GM18508 (cell line): ENCODE results near the gene FCGR3A.
"Not testable (repeated sequence)": the region's sequence is repeated elsewhere in the genome, so short reads cannot be mapped to it uniquely, and the experiment has no call there.

ENCODE experiments used
- ATAC-seq: cut with Tn5 transposase; IDR thresholded peaks from one replicate; pipeline ENCODE4 v1.9.1; 2021; ENCODE audit warnings: moderate number of reproducible peaks; ENCODE audit not compliant: insufficient read depth, unreplicated experiment

The FCGR3A gene

DNA sequence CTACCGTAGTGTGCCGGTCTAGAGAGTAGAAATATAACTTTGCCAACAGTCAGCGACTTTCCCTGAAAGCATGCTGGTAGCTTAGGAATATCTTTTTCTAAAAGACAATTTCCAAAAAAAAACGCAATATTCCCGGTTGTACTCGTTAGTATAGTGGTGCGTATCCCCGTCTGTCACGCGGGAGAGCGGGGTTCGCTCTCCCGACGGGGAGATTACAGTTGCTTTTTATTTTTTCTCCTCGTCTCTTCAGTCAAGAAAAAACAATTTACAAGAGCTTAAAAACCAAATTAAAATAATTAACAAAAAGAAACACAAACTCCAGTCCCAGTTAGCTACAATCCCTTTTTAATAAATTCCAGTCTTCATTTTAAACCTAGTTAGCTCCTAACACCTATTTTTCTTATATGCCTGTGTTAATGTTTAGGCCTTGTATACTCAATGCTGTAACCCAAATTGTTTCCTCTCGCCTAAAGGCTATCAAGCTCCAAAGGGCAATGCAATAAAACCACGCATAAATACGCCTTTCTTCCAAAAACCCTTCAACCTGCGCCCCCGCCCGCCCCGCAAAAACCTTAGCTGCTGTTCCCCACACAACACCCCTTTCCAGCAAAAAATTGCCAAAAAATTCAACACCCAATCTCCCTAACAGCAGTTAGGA, 17.5 kb downstream of the FCGR3A start:
- ATAC-seq = no peak

DNA sequence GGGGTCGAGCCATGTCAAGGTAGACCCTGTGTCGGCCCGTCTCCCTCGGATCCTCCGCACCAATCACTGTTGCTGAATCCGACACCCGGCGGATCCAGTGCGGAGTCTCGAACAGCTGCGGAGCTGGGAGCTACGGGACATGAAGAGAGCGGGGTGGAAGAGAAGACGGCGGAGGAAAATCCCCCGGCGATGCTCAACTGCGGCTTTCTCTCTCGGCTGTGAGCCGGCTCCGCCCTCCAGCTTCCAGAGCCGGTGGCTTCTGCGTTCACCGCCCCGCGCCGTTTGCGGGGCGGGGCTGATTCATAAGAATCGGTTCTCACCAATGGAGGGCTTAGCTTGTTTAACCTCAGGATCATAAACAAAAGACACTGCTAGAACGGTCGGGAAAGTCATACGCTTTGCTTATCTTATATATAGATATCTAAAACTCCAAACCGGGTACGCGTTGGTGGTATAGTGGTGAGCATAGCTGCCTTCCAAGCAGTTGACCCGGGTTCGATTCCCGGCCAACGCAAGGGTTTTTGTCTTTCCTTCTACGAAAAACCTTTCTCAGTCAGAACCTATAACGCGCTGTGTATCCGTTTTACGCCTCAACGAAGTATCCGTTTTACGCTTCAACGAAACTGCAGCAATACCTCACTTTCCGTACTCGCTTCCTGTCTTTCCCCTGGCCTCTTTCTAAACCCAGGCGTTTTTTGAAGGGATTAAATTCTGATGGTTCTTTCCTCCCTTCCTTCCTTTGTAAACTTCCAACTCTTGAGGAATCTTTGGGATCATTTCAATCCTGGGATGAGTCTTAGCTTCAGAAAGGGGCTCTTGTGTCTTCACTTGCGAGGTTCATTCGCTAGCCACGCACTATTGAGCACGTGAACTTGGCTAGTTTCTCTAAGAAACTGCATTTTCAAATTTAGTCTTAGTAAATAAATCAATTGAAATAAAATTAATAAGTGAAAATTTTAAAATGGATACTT, 18.7 kb downstream of the FCGR3A start:
- ATAC-seq = not testable (repeated sequence)

DNA sequence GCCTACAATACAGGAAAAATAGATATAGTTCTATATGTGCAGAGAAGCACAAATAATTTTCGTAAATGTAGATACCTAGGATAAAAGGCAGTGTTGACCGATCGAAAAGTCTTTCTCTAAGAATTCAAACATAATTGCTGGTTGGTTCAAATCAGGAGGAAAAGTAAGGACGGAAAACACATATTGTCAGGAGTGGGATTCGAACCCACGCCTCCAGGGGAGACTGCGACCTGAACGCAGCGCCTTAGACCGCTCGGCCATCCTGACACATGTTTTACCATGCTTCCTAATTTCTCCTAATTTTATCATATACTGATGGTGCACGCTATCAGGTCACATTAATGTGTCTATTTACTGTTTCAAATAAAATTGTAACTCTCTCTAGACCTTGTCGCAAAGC, 19.5 kb downstream of the FCGR3A start:
- not testable (repeated sequence) for ATAC-seq

DNA sequence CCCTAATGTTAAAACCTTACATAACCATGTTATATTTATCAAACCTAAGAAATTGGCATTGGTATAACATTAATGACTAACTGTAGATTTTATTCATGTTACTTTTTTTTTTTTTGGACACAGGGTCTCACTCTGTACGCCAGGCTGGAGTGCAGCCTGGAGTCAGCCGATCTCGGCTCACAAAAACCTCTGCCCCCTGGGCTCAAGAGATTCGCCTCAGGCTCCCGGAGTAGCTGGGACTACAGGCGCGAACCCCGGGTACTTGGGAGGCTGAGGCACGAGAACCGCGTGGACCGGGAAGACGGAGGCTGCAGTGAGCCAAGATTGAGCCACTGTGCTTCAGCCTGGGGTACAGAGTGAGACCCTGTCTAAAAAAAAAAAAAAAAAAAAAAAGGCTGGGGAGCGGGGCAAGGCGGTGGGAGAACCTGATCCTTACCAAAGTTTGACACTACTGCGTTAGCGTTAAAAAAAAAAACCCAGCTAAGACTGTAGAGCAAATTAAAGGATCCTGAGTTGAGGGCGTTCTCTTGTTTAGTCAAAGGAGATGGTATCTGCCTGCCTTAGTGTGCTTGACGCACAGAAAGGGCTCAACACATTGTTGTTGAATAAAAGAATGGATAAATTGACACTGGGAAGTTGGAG, 20.0 kb downstream of the FCGR3A start:
- not testable (repeated sequence) for ATAC-seq

DNA sequence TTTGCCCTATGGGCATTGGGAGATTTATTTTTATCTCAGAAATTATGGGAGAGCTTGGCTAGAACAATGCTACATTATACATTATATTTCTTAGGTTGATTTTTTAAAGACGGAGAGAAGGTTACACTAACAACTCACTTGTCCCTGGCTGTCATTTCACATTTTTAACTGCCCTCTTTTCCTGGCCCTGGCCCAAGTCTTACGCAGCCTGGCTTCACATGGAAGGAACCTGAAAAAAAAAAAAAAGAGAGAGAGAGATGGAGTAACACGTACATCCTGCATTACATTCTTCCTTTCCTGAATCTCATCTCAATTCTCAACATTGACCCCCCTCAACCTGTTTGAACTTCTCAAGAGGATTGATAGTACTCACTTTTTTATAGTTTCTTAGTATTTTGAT, 21.1 kb downstream of the FCGR3A start:
- ATAC-seq = not testable (repeated sequence)

DNA sequence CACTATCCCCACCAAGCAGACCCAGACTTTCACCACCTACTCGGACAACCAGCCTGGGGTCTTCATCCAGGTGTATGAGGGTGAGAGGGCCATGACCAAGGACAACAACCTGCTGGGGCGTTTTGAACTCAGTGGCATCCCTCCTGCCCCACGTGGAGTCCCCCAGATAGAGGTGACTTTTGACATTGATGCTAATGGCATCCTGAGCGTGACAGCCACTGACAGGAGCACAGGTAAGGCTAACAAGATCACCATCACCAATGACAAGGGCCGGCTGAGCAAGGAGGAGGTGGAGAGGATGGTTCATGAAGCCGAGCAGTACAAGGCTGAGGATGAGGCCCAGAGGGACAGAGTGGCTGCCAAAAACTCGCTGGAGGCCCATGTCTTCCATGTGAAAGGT, 23.7 kb downstream of the FCGR3A start:
- ATAC-seq = not testable (repeated sequence)

DNA sequence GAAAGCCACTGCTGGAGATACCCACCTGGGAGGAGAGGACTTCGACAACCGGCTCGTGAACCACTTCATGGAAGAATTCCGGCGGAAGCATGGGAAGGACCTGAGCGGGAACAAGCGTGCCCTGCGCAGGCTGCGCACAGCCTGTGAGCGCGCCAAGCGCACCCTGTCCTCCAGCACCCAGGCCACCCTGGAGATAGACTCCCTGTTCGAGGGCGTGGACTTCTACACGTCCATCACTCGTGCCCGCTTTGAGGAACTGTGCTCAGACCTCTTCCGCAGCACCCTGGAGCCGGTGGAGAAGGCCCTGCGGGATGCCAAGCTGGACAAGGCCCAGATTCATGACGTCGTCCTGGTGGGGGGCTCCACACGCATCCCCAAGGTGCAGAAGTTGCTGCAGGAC, 24.3 kb downstream of the FCGR3A start:
- not testable (repeated sequence) for ATAC-seq

DNA sequence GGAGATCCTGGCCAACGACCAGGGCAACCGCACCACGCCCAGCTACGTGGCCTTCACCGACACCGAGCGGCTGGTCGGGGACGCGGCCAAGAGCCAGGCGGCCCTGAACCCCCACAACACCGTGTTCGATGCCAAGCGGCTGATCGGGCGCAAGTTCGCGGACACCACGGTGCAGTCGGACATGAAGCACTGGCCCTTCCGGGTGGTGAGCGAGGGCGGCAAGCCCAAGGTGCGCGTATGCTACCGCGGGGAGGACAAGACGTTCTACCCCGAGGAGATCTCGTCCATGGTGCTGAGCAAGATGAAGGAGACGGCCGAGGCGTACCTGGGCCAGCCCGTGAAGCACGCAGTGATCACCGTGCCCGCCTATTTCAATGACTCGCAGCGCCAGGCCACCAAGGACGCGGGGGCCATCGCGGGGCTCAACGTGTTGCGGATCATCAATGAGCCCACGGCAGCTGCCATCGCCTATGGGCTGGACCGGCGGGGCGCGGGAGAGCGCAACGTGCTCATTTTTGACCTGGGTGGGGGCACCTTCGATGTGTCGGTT, 24.8 kb downstream of the FCGR3A start:
- not testable (repeated sequence) for ATAC-seq

DNA sequence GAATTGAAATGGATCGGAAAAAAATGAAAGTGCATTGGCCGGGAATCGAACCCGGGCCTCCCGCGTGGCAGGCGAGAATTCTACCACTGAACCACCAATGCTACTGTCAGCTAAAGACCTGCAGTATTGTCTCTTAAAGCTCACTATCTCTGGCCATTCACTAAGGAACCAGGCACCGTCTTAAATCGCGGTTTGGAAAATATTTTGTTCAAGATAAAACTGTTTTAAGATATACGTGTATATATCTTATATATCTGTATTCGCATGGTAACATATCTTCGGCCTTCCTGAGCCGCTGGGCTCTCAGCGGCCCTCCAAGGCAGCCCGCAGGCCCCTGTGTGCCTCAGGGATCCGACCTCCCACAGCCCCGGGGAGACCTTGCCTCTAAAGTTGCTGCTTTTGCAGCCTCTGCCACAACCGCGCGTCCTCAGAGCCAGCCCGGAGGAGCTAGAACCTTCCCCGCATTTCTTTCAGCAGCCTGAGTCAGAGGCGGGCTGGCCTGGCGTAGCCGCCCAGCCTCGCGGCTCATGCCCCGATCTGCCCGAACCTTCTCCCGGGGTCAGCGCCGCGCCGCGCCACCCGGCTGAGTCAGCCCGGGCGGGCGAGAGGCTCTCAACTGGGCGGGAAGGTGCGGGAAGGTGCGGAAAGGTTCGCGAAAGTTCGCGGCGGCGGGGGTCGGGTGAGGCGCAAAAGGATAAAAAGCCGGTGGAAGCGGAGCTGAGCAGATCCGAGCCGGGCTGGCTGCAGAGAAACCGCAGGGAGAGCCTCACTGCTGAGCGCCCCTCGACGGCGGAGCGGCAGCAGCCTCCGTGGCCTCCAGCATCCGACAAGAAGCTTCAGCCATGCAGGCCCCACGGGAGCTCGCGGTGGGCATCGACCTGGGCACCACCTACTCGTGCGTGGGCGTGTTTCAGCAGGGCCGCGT, 25.5 kb downstream of the FCGR3A start, which contains the start of gene HSPA6:
TSS of gene HSPA6 (plus strand) at position 724 of the 925 bp plus-strand sequence. CDS start at position 843, 119 bp downstream.
- ATAC-seq = peak; percentile 37

DNA sequence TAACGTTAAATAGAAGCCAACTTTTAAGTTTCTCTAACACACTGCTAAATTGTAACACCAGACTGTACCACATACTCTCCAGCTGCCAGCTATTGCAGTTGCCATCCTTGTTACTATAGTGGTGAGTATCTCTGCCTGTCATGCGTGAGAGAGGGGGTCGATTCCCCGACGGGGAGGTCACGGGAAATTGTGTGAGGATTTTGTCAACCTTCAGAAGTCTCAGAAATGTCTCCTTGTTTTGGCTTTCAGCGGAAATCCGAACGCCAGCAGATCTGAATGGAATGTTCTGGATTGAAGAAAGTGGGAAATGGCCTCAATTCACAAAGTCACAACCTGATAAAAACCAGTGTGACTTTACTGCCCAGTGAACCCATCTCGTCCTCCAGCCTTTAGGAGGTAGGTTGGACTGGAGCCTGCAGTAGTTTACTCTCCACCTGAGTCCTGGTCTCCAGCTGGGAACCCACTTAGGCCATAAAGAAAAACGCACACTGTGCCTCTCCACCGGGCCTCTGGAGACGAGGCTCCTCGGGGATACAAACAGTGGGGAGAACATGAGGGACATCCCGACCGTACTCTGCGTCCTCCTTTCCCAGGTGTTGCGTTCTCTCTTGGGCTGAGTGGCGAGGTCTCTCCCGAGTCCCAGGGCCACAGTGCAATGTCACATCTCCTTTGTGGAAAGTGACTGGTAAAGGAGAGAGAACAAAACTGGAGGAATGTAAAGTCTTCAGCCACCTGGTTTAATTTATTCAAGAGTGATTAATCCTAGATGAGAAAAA, 26.4 kb downstream of the FCGR3A start:
- ATAC-seq = not testable (repeated sequence)

DNA sequence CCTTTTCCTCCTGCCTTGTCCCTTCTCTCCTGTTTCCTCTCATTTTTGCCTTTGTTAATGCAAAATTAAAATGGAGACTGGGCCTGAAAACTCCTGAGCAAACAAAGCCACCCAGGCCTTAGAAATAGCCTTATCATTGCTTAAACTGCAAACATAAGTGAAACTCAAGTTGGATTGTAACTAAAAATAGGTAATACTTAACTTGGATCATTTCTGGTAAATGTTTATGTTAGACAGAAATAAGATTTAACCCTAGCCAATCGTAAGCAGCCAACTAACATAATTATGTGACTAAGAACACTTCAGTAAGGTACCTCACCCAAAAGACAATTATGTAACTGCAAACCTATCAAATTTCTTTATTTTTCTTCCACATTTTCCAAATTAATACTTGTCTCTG, 35.7 kb downstream of the FCGR3A start:
- not testable (repeated sequence) for ATAC-seq

DNA sequence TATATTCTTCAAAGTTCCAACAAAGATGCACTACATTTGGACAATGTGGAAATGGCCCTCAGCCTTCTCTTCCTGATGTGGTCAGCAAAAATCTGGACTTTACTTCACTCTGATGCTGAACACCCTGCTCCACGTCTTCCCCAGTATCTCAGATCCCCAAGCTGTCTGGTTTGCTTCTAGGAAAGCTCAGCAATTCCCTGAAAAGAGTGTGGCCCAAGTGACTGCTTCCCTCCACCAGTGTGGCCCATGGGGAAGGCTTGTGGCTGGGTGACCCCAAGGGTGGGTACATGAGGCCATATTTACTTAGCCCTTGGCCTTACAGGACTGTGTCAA, 36.2 kb downstream of the FCGR3A start:
- ATAC-seq = not testable (repeated sequence)

DNA sequence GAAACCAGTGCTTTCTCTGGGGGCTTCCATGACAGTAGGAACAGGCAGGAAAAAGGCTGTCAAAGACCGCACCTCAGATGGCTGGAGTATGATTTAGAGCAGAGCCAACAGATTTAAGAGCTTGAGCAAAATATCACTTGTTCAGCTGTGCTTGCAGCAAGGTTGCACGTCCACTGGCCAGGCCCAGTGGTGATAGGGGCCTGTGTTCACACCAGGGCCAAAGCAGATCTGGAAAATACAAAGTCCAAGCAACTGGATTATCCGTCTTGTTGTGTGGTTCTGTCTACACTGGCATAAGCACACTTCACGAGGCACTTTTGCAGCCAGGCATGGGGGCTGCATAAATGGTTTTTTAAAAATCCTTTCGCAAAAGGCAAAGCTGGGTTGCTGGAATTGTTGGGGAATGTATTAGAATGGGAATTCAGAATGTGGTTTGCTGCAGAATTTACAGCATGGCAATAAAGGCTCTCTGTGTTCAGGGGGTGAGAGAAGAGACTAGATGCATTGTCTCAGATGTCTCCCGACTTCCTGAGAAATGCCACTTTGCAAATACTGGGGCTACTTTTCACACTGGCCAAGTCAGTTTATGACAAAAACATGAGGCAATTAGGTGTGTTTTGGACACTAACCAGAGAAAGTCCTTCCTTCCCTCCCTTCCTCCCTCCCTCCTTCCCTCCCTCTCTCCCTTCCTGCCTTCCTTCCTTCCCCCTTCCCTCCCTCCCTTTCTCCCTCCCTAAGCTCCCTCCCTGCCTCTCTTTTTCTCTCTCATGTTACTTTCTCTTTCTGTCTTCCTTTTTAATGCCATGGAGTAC, 36.8 kb downstream of the FCGR3A start:
- not testable (repeated sequence) for ATAC-seq

DNA sequence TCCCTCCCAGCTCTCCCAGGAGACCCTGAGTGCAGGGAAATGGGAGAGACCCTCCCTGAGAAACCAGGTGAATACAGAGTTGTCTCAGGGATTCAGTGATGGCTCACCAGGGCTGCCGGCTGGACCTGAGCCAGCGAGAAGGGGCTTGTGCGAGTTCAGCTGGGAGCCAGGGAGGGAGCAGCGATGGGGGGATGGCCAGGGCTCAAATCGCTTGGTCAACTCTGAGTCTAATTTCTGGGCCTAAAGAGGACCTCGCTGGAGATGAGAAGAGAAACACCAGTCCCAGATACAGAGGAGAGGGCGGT, 37.9 kb downstream of the FCGR3A start:
- ATAC-seq = no peak

DNA sequence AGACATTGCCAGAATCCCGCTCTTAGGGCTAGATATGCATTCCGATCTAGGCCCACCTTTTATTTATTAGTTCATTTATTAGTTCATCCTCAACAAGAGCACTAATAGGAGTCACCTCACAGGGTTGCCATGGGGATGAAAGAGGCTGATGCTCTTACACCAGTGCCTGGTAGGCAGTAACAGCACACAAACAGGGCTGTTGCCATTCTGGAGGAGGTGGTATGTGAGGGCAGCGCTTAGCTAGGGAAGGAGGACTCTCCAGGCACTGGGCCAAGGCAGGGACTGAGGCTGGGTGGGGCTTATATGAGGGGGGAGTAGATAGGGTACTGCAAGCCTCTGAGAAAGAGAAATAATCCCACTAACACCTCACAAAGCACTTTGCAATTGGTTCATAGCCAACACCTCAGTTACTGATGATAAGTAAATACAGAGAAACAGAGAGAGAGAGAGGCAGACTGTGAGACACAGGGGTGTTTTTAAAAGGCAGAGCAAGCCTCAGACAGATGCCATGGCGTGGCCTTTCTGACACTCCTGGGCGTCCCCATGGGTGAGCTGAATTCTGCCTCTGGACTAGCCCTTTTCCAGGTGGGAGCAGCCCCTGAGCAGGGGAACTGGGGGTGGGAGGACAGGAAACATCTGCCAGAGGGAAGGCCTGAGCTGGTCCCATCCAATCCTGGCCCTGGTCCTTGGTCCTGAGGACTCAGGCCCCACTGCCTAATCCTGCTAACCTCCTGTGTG, 38.4 kb downstream of the FCGR3A start:
- no peak for ATAC-seq

DNA sequence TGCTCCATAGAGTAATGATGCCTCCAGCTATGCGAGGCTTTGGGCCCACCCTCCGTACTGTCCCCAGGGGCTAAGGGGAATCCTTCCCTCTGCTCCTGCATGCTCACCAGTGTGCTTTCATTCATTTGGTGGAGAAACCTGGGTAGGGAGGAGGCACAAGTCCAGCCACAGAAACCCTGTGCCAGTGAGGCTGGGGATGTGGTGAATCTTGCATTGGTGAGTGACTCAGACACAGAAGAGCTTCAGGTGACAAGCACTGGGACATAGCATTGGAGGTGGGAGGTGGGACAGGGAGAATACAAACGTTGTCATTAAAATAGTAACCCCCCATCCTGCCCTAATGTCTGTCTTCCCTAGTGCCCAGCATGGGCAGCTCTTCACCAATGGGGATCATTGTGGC, 39.1 kb downstream of the FCGR3A start:
- no peak for ATAC-seq

DNA sequence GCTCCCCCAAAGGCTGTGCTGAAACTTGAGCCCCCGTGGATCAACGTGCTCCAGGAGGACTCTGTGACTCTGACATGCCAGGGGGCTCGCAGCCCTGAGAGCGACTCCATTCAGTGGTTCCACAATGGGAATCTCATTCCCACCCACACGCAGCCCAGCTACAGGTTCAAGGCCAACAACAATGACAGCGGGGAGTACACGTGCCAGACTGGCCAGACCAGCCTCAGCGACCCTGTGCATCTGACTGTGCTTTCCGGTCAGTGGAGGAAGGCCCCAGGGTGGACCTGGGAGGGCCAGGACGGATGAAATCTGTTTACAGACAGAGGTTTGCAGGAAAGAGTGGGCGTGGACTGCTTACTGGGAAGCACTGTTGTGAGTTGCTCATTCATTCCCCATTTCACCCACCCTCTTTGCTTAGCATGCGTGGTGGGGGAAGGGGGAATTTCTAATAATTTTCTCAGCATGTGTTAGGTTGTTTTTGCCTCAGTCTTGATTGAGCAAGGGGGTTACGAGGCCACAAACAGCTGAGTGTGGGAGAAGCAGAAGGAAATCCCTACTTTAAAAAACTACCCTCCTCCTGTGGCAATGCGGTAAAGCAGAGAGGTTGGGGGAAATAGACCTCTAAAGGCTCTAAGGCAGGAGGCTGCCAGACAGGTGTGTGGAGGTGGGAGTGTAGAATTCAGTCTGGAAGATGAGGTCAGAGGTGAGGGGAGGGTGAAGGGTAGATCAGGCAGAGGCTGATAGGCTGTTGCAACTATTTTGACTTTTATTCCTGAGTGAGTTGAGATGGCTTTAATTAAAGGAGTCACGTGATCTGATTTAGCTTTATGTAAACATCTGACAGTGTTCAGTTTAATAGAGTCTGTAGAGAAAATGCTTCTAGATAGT, 43.0 kb downstream of the FCGR3A start:
- ATAC-seq = no peak
